ENCODE data around the gene EML6. TPM values are rescaled to one million over a fixed set of nuclear protein-coding genes. Genes with fewer than 3 reads are reported as not detected.

Gene EML6
- polyA plus RNA-seq, 4 donors, result 0.54 to 6.3 (median 1.1) TPM

- H3K4me3 ChIP-seq (ENCODE audit: low read depth in 1 of 3, low read length in 3 of 3), result no peak overlapping the region
- no peaks in the 10 kb centered on the region for H3K9me3 ChIP-seq (ENCODE audit: control insufficient read depth in 2 of 2, insufficient read depth in 1 of 2, low read depth in 1 of 2, low read length in 1 of 2)
- DNase-seq, result no peak
- 65 to 84% (median 78%) methylated on average over 3 of the region's 3 CpGs for WGBS, 3 donors
- H3K4me1 ChIP-seq (ENCODE audit: control insufficient read depth in 3 of 3, insufficient read depth in 2 of 3, low read depth in 1 of 3, low read length in 2 of 3), result no peaks in the 10 kb centered on the region
- no peaks in the 10 kb centered on the region for H3K36me3 ChIP-seq (ENCODE audit: control insufficient read depth in 3 of 3, insufficient read depth in 2 of 3, low read depth in 1 of 3, low read length in 3 of 3)
- no peak for FAIRE-seq
- no peaks in the 10 kb centered on the region for H3K27me3 ChIP-seq (ENCODE audit: control insufficient read depth in 3 of 3, insufficient read depth in 3 of 3, low read length in 3 of 3)
- no peak overlapping the region for H3K27ac ChIP-seq (ENCODE audit: low read depth in 1 of 3, low read length in 2 of 3)
Observed at GRCh38 chr2:54803783-54804751, 80.6 kb downstream of the EML6 start.

DNA sequence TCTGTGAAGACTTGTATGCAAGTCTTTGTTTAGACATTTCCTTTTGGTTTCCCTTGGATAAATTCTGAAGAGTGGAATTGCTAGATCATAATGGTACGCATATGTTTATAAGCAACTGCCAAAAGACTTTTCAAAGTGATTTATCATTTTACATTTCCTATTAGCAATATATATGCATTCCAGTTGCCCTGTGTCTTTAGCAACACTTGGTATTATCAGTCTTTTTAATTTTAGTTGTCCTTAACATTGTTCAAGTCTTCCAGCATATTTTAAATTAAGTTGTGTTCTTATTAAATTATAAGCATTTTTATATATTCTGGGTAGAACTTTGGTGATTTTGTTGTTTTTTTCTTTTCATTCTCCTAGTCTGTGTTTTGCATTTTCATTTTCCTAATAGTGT lies 81.8 kb downstream of the EML6 start:
- Histone ChIP-seq H3K36me3 (ENCODE audit: control insufficient read depth in 3 of 3, insufficient read depth in 2 of 3, low read depth in 1 of 3, low read length in 3 of 3) (no peaks in the 10 kb centered on the region), H3K4me1 (ENCODE audit: control insufficient read depth in 3 of 3, insufficient read depth in 2 of 3, low read depth in 1 of 3, low read length in 2 of 3) (no peaks in the 10 kb centered on the region), H3K27me3 (ENCODE audit: control insufficient read depth in 3 of 3, insufficient read depth in 3 of 3, low read length in 3 of 3) (no peaks in the 10 kb centered on the region), H3K9me3 (ENCODE audit: control insufficient read depth in 2 of 2, insufficient read depth in 1 of 2, low read depth in 1 of 2, low read length in 1 of 2) (no peaks in the 10 kb centered on the region), H3K4me3 (ENCODE audit: low read depth in 1 of 3, low read length in 3 of 3) (no peak overlapping the region), H3K27ac (ENCODE audit: low read depth in 1 of 3, low read length in 2 of 3) (no peak overlapping the region)
- no peak for FAIRE-seq
- no peak for DNase-seq
- 68 to 96% (median 80%) methylated on average over 1 of the region's 1 CpG for WGBS, 3 donors

DNA sequence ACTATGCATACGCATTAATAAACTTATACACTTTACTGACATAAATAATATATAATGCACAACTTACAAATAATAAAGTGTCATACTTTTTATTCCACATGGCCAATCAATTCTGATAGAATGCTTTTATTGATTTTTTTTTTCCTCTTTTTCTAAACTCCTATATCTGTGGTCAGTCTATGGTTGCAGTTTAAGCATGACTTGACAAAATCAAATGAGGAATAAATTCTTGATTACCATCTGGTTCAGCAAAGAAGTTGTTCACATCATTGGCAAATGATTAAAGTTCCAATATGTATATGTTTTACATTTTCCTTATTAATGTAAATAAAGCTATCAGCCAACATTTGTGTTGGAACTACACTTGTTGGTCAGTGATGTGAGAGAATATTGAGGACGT lies 83.5 kb downstream of the EML6 start:
- H3K36me3 ChIP-seq (ENCODE audit: control insufficient read depth in 3 of 3, insufficient read depth in 2 of 3, low read depth in 1 of 3, low read length in 3 of 3), result no peaks in the 10 kb centered on the region
- 87 to 92% (median 90%) methylated on average over 2 of the region's 2 CpGs for WGBS, 3 donors
- H3K27ac ChIP-seq (ENCODE audit: low read depth in 1 of 3, low read length in 2 of 3), result no peak overlapping the region
- H3K9me3 ChIP-seq (ENCODE audit: control insufficient read depth in 2 of 2, insufficient read depth in 1 of 2, low read depth in 1 of 2, low read length in 1 of 2), result no peaks in the 10 kb centered on the region
- FAIRE-seq (no peak), DNase-seq (no peak)
- H3K4me3 ChIP-seq (ENCODE audit: low read depth in 1 of 3, low read length in 3 of 3), result no peak overlapping the region
- no peaks in the 10 kb centered on the region for H3K27me3 ChIP-seq (ENCODE audit: control insufficient read depth in 3 of 3, insufficient read depth in 3 of 3, low read length in 3 of 3)
- H3K4me1 ChIP-seq (ENCODE audit: control insufficient read depth in 3 of 3, insufficient read depth in 2 of 3, low read depth in 1 of 3, low read length in 2 of 3), result no peaks in the 10 kb centered on the region

DNA sequence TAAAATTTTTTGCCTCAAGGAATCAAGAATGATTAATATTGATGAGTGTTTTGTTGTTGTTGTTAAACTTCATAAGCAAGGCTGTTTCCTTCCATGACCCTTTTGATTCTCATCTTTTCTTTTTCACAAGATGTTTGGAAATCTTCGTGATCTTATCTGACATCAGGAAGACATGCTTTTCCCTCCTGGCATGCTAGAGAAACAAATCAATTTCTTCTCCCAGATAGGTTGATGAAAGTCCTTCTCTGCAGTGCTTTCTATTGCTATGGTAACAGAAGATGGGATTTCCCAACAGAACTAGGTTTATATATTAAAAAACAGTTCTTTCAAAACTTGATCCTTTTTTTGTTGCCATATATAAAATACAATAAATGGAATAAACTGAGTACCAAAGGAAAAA lies 85.2 kb downstream of the EML6 start:
- FAIRE-seq (no peak), DNase-seq (no peak)
- H3K4me1 ChIP-seq (ENCODE audit: control insufficient read depth in 3 of 3, insufficient read depth in 2 of 3, low read depth in 1 of 3, low read length in 2 of 3), result no peaks in the 10 kb centered on the region
- 44 to 83% (median 73%) methylated on average over 1 of the region's 1 CpG for WGBS, 3 donors
- H3K4me3 ChIP-seq (ENCODE audit: low read depth in 1 of 3, low read length in 3 of 3), result no peak overlapping the region
- H3K27me3 ChIP-seq (ENCODE audit: control insufficient read depth in 3 of 3, insufficient read depth in 3 of 3, low read length in 3 of 3), result no peaks in the 10 kb centered on the region
- H3K36me3 ChIP-seq (ENCODE audit: control insufficient read depth in 3 of 3, insufficient read depth in 2 of 3, low read depth in 1 of 3, low read length in 3 of 3), result no peaks in the 10 kb centered on the region
- no peaks in the 10 kb centered on the region for H3K9me3 ChIP-seq (ENCODE audit: control insufficient read depth in 2 of 2, insufficient read depth in 1 of 2, low read depth in 1 of 2, low read length in 1 of 2)
- no peak overlapping the region for H3K27ac ChIP-seq (ENCODE audit: low read depth in 1 of 3, low read length in 2 of 3)

DNA sequence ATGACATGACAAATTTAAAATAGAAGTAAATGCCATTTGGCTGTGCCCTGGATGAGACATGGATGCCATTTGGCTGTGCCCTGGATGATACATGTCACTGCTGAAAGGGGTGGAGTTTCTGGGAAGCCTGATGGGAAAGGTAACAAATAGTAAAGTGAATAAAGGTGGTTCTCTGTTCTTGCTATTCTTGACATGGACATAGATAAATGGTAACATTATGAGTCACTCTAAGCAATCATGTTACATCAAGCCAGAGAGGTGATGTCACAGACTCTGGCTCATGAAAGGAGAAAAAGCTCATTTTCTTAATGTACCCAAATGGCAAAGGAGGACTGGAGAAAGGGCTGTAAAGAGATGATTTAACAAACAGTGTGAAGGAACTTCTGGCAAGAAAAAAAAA lies 86.4 kb downstream of the EML6 start:
- FAIRE-seq, result no peak
- no peak overlapping the region for H3K4me3 ChIP-seq (ENCODE audit: low read depth in 1 of 3, low read length in 3 of 3)
- H3K27ac ChIP-seq (ENCODE audit: low read depth in 1 of 3, low read length in 2 of 3), result no peak overlapping the region
- no peaks in the 10 kb centered on the region for H3K36me3 ChIP-seq (ENCODE audit: control insufficient read depth in 3 of 3, insufficient read depth in 2 of 3, low read depth in 1 of 3, low read length in 3 of 3)
- no peak for DNase-seq
- no peaks in the 10 kb centered on the region for H3K9me3 ChIP-seq (ENCODE audit: control insufficient read depth in 2 of 2, insufficient read depth in 1 of 2, low read depth in 1 of 2, low read length in 1 of 2)
- H3K27me3 ChIP-seq (ENCODE audit: control insufficient read depth in 3 of 3, insufficient read depth in 3 of 3, low read length in 3 of 3), result no peaks in the 10 kb centered on the region
- H3K4me1 ChIP-seq (ENCODE audit: control insufficient read depth in 3 of 3, insufficient read depth in 2 of 3, low read depth in 1 of 3, low read length in 2 of 3), result no peaks in the 10 kb centered on the region

- FAIRE-seq, result no peak
- DNase-seq, result no peak
- 76 to 92% (median 91%) methylated on average over 3 of the region's 3 CpGs for WGBS, 3 donors
- Histone ChIP-seq H3K9me3 (ENCODE audit: control insufficient read depth in 2 of 2, insufficient read depth in 1 of 2, low read depth in 1 of 2, low read length in 1 of 2) (no peaks in the 10 kb centered on the region), H3K27ac (ENCODE audit: low read depth in 1 of 3, low read length in 2 of 3) (no peak overlapping the region), H3K27me3 (ENCODE audit: control insufficient read depth in 3 of 3, insufficient read depth in 3 of 3, low read length in 3 of 3) (no peaks in the 10 kb centered on the region), H3K4me3 (ENCODE audit: low read depth in 1 of 3, low read length in 3 of 3) (no peak overlapping the region), H3K36me3 (ENCODE audit: control insufficient read depth in 3 of 3, insufficient read depth in 2 of 3, low read depth in 1 of 3, low read length in 3 of 3) (no peaks in the 10 kb centered on the region), H3K4me1 (ENCODE audit: control insufficient read depth in 3 of 3, insufficient read depth in 2 of 3, low read depth in 1 of 3, low read length in 2 of 3) (no peaks in the 10 kb centered on the region)
Observed at GRCh38 chr2:54810246-54810645, 86.8 kb downstream of the EML6 start.

DNA sequence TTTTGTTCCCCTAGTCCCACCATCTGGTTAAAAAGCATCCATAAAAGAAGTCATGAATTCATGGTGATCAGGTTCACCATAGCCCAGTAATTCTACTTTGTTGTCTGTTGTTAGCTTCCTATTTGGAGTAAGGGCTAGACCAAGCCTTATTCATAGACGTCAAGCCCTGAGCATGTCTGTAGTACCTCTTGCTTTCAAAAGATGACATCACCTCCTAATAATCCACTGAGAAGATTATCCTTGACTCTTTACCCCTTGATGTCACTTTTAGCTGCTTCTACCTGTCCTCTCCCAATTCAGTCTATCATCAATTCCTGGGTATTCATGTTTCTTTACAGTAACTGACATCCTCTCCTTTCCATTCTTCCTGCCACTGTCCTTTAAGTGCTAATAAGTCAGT lies 90.1 kb downstream of the EML6 start:
- Histone ChIP-seq H3K27ac (ENCODE audit: low read depth in 1 of 3, low read length in 2 of 3) (no peak overlapping the region), H3K4me1 (ENCODE audit: control insufficient read depth in 3 of 3, insufficient read depth in 2 of 3, low read depth in 1 of 3, low read length in 2 of 3) (no peaks in the 10 kb centered on the region), H3K4me3 (ENCODE audit: low read depth in 1 of 3, low read length in 3 of 3) (no peak overlapping the region), H3K9me3 (ENCODE audit: control insufficient read depth in 2 of 2, insufficient read depth in 1 of 2, low read depth in 1 of 2, low read length in 1 of 2) (no peaks in the 10 kb centered on the region), H3K27me3 (ENCODE audit: control insufficient read depth in 3 of 3, insufficient read depth in 3 of 3, low read length in 3 of 3) (no peaks in the 10 kb centered on the region), H3K36me3 (ENCODE audit: control insufficient read depth in 3 of 3, insufficient read depth in 2 of 3, low read depth in 1 of 3, low read length in 3 of 3) (no peaks in the 10 kb centered on the region)
- FAIRE-seq, result no peak
- 75 to 86% (median 84%) methylated on average over 1 of the region's 1 CpG for WGBS, 3 donors
- no peak for DNase-seq

GRCh38 chr2:54814389-54815147 lies 91.1 kb downstream of the EML6 start:
- H3K4me1 ChIP-seq (ENCODE audit: control insufficient read depth in 3 of 3, insufficient read depth in 2 of 3, low read depth in 1 of 3, low read length in 2 of 3), result no peaks in the 10 kb centered on the region
- no peak overlapping the region for H3K4me3 ChIP-seq (ENCODE audit: low read depth in 1 of 3, low read length in 3 of 3)
- no peaks in the 10 kb centered on the region for H3K27me3 ChIP-seq (ENCODE audit: control insufficient read depth in 3 of 3, insufficient read depth in 3 of 3, low read length in 3 of 3)
- H3K27ac ChIP-seq (ENCODE audit: low read depth in 1 of 3, low read length in 2 of 3), result no peak overlapping the region
- 82 to 86% (median 85%) methylated on average over 9 of the region's 9 CpGs for WGBS, 3 donors
- H3K36me3 ChIP-seq (ENCODE audit: control insufficient read depth in 3 of 3, insufficient read depth in 2 of 3, low read depth in 1 of 3, low read length in 3 of 3), result no peaks in the 10 kb centered on the region
- DNase-seq (no peak), FAIRE-seq (no peak)
- no peaks in the 10 kb centered on the region for H3K9me3 ChIP-seq (ENCODE audit: control insufficient read depth in 2 of 2, insufficient read depth in 1 of 2, low read depth in 1 of 2, low read length in 1 of 2)

All from small intestine (tissue), 7 donors.